ENCODE measurements around the gene GRB2.
"Not testable (repeated sequence)": the region's sequence is repeated elsewhere in the genome, so short reads cannot be mapped to it uniquely, and the experiment has no call there.

The GRB2 gene

GRCh38 chr17:75405365-75406221 lies at the start of gene GRB2:
Gene GRB2, minus strand, starts transcription at chr17:75405678. Its CDS starts 12,050 bp downstream, at chr17:75393628.
- peak; percentile 100 for DNase-seq

- not testable (repeated sequence) for DNase-seq
Observed at GRCh38 chr17:75454672-75455071, 49.2 kb upstream of the GRB2 start.

GRCh38 chr17:75454193-75454592 lies 48.7 kb upstream of the GRB2 start:
- DNase-seq = no peak

GRCh38 chr17:75450270-75450669 lies 44.8 kb upstream of the GRB2 start:
- DNase-seq = no peak

- DNase-seq = no peak
Observed at GRCh38 chr17:75447951-75448856, 42.7 kb upstream of the GRB2 start.

- DNase-seq = not testable (repeated sequence)
Observed at GRCh38 chr17:75445896-75446295, 40.4 kb upstream of the GRB2 start.

- no peak for DNase-seq
Observed at GRCh38 chr17:75445296-75445695, 39.8 kb upstream of the GRB2 start.

- no peak for DNase-seq
Observed at GRCh38 chr17:75442168-75443103, 37.0 kb upstream of the GRB2 start.

GRCh38 chr17:75440738-75441448 lies 35.4 kb upstream of the GRB2 start:
- no peak for DNase-seq

GRCh38 chr17:75439287-75439686 lies 33.8 kb upstream of the GRB2 start:
- no peak for DNase-seq

GRCh38 chr17:75437404-75437803 lies 31.9 kb upstream of the GRB2 start:
- DNase-seq = not testable (repeated sequence)

GRCh38 chr17:75434433-75434832 lies 29.0 kb upstream of the GRB2 start:
- not testable (repeated sequence) for DNase-seq

- DNase-seq = no peak
Observed at GRCh38 chr17:75433218-75433783, 27.8 kb upstream of the GRB2 start.

GRCh38 chr17:75430159-75430974 lies 24.9 kb upstream of the GRB2 start:
- DNase-seq = no peak

GRCh38 chr17:75428543-75429469 lies 23.3 kb upstream of the GRB2 start:
- no peak for DNase-seq

GRCh38 chr17:75418531-75418930 lies 13.1 kb upstream of the GRB2 start:
- no peak for DNase-seq

- DNase-seq = no peak
Observed at GRCh38 chr17:75417054-75417580, 11.6 kb upstream of the GRB2 start.

- no peak for DNase-seq
Observed at GRCh38 chr17:75416006-75416405, 10.5 kb upstream of the GRB2 start.

- DNase-seq = no peak
Observed at GRCh38 chr17:75414488-75414887, 9.0 kb upstream of the GRB2 start.

All from activated naive CD4-positive, alpha-beta T cell treated with Interleukin-2 at 50 U/mL for 16 hours (primary cell).